Measurements from ENCODE around the gene COX6A1. TPM values are rescaled to one million over a fixed set of nuclear protein-coding genes. Genes with fewer than 3 reads are reported as not detected.

The COX6A1 gene
- total and polyA plus RNA-seq, 2 experiments from 2014 or later, result 422 to 1,484 TPM

DNA sequence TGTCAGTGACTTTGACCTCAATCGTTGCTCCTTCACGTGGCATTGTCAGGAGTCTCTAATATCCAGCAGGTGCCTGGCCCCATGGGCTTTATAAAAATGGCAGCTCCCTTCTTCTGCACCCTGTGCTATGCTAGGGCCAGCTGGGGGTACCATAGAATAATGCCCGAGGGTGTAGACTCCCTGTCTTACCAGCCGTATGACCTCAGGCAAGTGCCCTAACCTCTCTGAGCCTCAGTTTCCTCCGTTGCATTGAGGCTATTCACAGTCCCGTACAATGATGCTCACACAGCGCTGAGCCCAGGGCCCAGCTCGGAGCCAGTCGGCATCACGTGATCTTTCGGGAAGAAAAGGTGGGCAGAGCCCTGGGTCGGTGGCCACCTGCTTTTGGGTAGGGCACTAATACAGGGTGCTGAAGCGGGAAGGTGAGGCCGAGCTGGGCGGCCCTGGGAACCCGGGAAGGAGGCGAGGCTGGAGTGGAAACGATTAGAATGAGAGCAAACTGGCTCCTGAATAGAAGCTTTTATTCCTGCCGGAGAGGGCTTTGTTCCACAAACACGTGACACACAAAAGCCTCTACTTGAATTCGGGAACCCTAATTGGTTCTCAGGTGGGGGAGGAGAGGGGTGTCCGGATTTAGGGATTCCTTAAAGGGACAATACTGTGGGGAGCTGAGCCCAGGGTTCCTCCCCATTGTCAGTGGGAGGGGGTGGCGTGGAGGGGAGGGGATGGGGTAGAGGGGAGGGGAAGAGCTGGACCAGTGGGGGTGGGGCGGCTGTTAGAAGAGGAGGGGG lies 49.0 kb upstream of the COX6A1 start:
- TF ChIP-seq NANOG (IDR thresholded peaks at IDR 0.05; ENCODE audit: borderline replicate concordance), result 0 out of 2 replicates have a peak, but pooled peaks have one; percentile 11
- TF ChIP-seq, protein P1, sequence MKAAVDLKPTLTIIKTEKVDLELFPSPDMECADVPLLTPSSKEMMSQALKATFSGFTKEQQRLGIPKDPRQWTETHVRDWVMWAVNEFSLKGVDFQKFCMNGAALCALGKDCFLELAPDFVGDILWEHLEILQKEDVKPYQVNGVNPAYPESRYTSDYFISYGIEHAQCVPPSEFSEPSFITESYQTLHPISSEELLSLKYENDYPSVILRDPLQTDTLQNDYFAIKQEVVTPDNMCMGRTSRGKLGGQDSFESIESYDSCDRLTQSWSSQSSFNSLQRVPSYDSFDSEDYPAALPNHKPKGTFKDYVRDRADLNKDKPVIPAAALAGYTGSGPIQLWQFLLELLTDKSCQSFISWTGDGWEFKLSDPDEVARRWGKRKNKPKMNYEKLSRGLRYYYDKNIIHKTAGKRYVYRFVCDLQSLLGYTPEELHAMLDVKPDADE (IDR thresholded peaks at IDR 0.05), result no peak
- H3K4me1 ChIP-seq (ENCODE audit: insufficient read depth), result peaks cover 24% of the 10 kb centered on the region
- H3K27ac Mint-ChIP-seq, result peak overlapping the region; percentile 98
- peaks cover 27% of the 10 kb centered on the region for H3F3A ChIP-seq (replicated peaks; ENCODE audit: low read depth)
- H3K9me3 Mint-ChIP-seq, result no peaks in the 10 kb centered on the region
- peak overlapping the region; percentile 92 for H2AFZ ChIP-seq
- H3K4me3 ChIP-seq, result peak overlapping the region; percentile 52
- DNase-seq (ENCODE audit: low spot score), result peak; percentile 96
- no peaks in the 10 kb centered on the region for H3K36me3 Mint-ChIP-seq (ENCODE audit: low read depth)
- no peaks in the 10 kb centered on the region for H3K36me3 ChIP-seq (ENCODE audit: insufficient read depth)
- peaks cover 25% of the 10 kb centered on the region for H3K4me1 Mint-ChIP-seq
- H3K4me2 ChIP-seq, result peak overlapping the region; percentile 76
- peaks cover 14% of the 10 kb centered on the region for H3K27me3 Mint-ChIP-seq (ENCODE audit: insufficient read depth, low read depth, poor library complexity)
- peak overlapping the region; percentile 95 for H3K27ac ChIP-seq (ENCODE audit: low read depth)
- peak overlapping the region; percentile 66 for H3K4me3 Mint-ChIP-seq
- H4K20me1 ChIP-seq (replicated peaks; ENCODE audit: insufficient read depth), result no peaks in the 10 kb centered on the region
- no peaks in the 10 kb centered on the region for H3K9me2 ChIP-seq (ENCODE audit: insufficient read depth)
- 0 out of 2 replicates have a peak, but pooled peaks cover 11% of the 10 kb centered on the region for H3K27me3 ChIP-seq (ENCODE audit: insufficient read depth)
- no peaks in the 10 kb centered on the region for H3K79me2 ChIP-seq (replicated peaks; ENCODE audit: insufficient read depth)
- ATAC-seq, result peak; percentile 90

DNA sequence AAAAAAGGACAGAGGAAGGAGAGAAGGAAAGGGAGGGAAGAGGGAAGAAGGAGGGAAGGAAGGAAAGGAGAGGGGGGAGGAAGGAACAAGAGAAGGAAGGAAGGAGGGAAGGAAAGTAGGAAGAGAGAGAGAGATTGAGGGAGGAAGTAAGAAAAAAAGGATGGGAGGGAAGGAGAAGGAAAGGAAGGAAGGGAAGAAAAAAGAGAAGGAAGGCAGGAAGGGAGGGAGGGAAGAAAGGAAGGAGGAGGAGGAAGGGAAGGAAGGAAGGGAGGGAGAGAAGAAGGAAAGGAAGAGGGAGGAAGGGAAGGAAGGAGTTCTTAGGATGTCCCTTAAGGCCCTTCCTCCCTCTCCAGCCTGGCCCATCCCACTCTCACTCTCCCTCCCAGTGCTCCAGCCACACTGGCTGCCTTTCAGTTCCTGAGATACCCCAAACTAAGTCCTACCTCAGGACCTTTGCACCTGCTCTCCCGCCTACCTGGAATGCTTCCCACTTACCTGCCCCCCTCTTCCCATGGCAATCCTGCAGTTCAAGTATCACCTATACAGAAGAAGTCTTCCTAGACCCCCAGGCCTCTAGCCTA lies 47.3 kb upstream of the COX6A1 start:
- no peaks in the 10 kb centered on the region for H3K36me3 ChIP-seq (ENCODE audit: insufficient read depth)
- no peak overlapping the region for H2AFZ ChIP-seq
- H3K4me3 ChIP-seq, result no peak overlapping the region
- 0 out of 2 replicates have a peak, but pooled peaks cover 11% of the 10 kb centered on the region for H3K27me3 ChIP-seq (ENCODE audit: insufficient read depth)
- no peak overlapping the region for H3K27ac Mint-ChIP-seq
- H3K4me1 Mint-ChIP-seq, result peaks cover 34% of the 10 kb centered on the region
- no peaks in the 10 kb centered on the region for H3K9me3 Mint-ChIP-seq
- TF ChIP-seq, protein P1 (IDR thresholded peaks at IDR 0.05), result no peak
- TF ChIP-seq POLR2AphosphoS5 (IDR thresholded peaks at IDR 0.05; ENCODE audit: low read depth), result no peak
- TF ChIP-seq, protein P2, sequence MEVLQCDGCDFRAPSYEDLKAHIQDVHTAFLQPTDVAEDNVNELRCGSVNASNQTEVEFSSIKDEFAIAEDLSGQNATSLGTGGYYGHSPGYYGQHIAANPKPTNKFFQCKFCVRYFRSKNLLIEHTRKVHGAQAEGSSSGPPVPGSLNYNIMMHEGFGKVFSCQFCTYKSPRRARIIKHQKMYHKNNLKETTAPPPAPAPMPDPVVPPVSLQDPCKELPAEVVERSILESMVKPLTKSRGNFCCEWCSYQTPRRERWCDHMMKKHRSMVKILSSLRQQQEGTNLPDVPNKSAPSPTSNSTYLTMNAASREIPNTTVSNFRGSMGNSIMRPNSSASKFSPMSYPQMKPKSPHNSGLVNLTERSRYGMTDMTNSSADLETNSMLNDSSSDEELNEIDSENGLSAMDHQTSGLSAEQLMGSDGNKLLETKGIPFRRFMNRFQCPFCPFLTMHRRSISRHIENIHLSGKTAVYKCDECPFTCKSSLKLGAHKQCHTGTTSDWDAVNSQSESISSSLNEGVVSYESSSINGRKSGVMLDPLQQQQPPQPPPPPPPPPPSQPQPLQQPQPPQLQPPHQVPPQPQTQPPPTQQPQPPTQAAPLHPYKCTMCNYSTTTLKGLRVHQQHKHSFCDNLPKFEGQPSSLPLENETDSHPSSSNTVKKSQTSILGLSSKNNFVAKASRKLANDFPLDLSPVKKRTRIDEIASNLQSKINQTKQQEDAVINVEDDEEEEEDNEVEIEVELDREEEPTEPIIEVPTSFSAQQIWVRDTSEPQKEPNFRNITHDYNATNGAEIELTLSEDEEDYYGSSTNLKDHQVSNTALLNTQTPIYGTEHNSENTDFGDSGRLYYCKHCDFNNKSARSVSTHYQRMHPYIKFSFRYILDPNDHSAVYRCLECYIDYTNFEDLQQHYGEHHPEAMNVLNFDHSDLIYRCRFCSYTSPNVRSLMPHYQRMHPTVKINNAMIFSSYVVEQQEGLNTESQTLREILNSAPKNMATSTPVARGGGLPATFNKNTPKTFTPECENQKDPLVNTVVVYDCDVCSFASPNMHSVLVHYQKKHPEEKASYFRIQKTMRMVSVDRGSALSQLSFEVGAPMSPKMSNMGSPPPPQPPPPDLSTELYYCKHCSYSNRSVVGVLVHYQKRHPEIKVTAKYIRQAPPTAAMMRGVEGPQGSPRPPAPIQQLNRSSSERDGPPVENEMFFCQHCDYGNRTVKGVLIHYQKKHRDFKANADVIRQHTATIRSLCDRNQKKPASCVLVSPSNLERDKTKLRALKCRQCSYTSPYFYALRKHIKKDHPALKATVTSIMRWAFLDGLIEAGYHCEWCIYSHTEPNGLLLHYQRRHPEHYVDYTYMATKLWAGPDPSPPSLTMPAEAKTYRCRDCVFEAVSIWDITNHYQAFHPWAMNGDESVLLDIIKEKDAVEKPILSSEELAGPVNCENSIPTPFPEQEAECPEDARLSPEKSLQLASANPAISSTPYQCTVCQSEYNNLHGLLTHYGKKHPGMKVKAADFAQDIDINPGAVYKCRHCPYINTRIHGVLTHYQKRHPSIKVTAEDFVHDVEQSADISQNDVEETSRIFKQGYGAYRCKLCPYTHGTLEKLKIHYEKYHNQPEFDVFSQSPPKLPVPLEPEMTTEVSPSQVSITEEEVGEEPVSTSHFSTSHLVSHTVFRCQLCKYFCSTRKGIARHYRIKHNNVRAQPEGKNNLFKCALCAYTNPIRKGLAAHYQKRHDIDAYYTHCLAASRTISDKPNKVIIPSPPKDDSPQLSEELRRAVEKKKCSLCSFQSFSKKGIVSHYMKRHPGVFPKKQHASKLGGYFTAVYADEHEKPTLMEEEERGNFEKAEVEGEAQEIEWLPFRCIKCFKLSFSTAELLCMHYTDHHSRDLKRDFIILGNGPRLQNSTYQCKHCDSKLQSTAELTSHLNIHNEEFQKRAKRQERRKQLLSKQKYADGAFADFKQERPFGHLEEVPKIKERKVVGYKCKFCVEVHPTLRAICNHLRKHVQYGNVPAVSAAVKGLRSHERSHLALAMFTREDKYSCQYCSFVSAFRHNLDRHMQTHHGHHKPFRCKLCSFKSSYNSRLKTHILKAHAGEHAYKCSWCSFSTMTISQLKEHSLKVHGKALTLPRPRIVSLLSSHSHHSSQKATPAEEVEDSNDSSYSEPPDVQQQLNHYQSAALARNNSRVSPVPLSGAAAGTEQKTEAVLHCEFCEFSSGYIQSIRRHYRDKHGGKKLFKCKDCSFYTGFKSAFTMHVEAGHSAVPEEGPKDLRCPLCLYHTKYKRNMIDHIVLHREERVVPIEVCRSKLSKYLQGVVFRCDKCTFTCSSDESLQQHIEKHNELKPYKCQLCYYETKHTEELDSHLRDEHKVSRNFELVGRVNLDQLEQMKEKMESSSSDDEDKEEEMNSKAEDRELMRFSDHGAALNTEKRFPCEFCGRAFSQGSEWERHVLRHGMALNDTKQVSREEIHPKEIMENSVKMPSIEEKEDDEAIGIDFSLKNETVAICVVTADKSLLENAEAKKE (CRISPR knock-in tag; IDR thresholded peaks at IDR 0.05), result no peak
- no peak overlapping the region for H3K4me2 ChIP-seq
- peaks cover 37% of the 10 kb centered on the region for H3F3A ChIP-seq (replicated peaks; ENCODE audit: low read depth)
- H3K9me2 ChIP-seq (ENCODE audit: insufficient read depth), result no peaks in the 10 kb centered on the region
- DNase-seq (ENCODE audit: low spot score) (no peak), ATAC-seq (no peak)
- no peaks in the 10 kb centered on the region for H4K20me1 ChIP-seq (replicated peaks; ENCODE audit: insufficient read depth)
- no peaks in the 10 kb centered on the region for H3K79me2 ChIP-seq (replicated peaks; ENCODE audit: insufficient read depth)
- no peak overlapping the region for H3K27ac ChIP-seq (ENCODE audit: low read depth)
- peaks cover 32% of the 10 kb centered on the region for H3K4me1 ChIP-seq (ENCODE audit: insufficient read depth)
- H3K36me3 Mint-ChIP-seq (ENCODE audit: low read depth), result no peaks in the 10 kb centered on the region
- peaks cover 14% of the 10 kb centered on the region for H3K27me3 Mint-ChIP-seq (ENCODE audit: insufficient read depth, low read depth, poor library complexity)
- H3K4me3 Mint-ChIP-seq, result no peak overlapping the region; the same call in 2 of the 3 replicates
